HCT116 (cell line): ENCODE data around the gene RNF34. TPM values are rescaled to one million over a fixed set of nuclear protein-coding genes. Genes with fewer than 3 reads are reported as not detected.

Source experiments
- ATAC-seq: fragments of 200-7000 bp; cut with Tn5 transposase; 2 replicates; pipeline ENCODE4 v1.9.1; 2020; ENCODE audit warnings: mild to moderate bottlenecking, moderate library complexity
- BruUV-seq: library from RNA; stranded (reverse); fragments of 400-500 nt; replicated peaks from 2 replicates; lab custom pipeline; 2021; lab: Mats Ljungman, UMichigan
- CTCF ChIA-PET: fragments of 300-600 bp; sonication (Branson Sonifier 250); formaldehyde crosslinking; loops from one replicate; lab custom pipeline; 2021; ENCODE audit warnings: antibody characterized with exemption; lab: Charles Lee
- POLR2A ChIA-PET: fragments of 300-600, 350-600 bp; sonication (Branson Sonifier 250); formaldehyde crosslinking; loops from one replicate; lab custom pipeline; 2021; ENCODE audit warnings: antibody characterized with exemption; lab: Charles Lee
- RAD21 ChIA-PET, 2 experiments: fragments of 300-600 bp; sonication (Branson Sonifier 250); formaldehyde crosslinking; loops; one replicate each; lab custom pipeline; 2023; ENCODE audit warnings: low total read pairs in 2 of 2; ENCODE audit not compliant: uncharacterized antibody in 2 of 2, unreplicated experiment in 2 of 2, low non-redundant PET in 1 of 2; lab: Charles Lee
- DNase-seq: peaks from one replicate; pipeline ENCODE4 v3.0.0-alpha.2; 2010; ENCODE audit warnings: low read depth, low spot score
- H2AFZ ChIP-seq: fragments of 200-600 bp; shearing (Covaris generic), sonication (generic); 2 replicates; pipeline ENCODE4 v1.6.1; 2017; ENCODE audit warnings: low read depth, mixed run types, mixed read lengths, antibody characterized with exemption, low read length; ENCODE audit not compliant: poor library complexity, severe bottlenecking
- H3K27ac ChIP-seq: 2 replicates; pipeline ENCODE4 v1.5.1; 2012; ENCODE audit warnings: low read depth, low read length
- H3K27me3 ChIP-seq: fragments of 200-600 bp; sonication (generic); 2 replicates; pipeline ENCODE4 v1.6.1; 2016; ENCODE audit warnings: mixed run types, low read length, mixed read lengths; ENCODE audit not compliant: insufficient read depth
- H3K36me3 ChIP-seq, 2 experiments: fragments of 200-500 bp in 1 of 2; fragments of 200-600 bp in 1 of 2; sonication (Bioruptor generic) in 1 of 2; sonication (generic) in 1 of 2; 2 replicates each; pipeline versions ENCODE4 v1.5.1 to v1.6.1; 2014 to 2016; ENCODE audit warnings: low read length in 2 of 2, inconsistent platforms in 1 of 2, mixed read lengths in 1 of 2, mixed run types in 1 of 2; ENCODE audit not compliant: insufficient read depth in 2 of 2, control insufficient read depth in 1 of 2
- H3K4me1 ChIP-seq, 2 experiments: fragments of 200-600 bp in 1 of 2; sonication (generic) in 1 of 2; 2 replicates each; pipeline versions ENCODE4 v1.5.1 to v1.6.1; 2012 to 2017; ENCODE audit warnings: low read length in 2 of 2, inconsistent platforms in 1 of 2, mild to moderate bottlenecking in 1 of 2, mixed read lengths in 1 of 2, mixed run types in 1 of 2, moderate library complexity in 1 of 2; ENCODE audit not compliant: insufficient read depth in 2 of 2, control insufficient read depth in 1 of 2
- H3K4me2 ChIP-seq: fragments of 200-600 bp; sonication (generic); 2 replicates; pipeline ENCODE4 v1.6.1; 2017; ENCODE audit warnings: mixed run types, low read length, mixed read lengths
- H3K4me3 ChIP-seq, 2 experiments: fragments of 200-600 bp in 1 of 2; sonication (generic) in 1 of 2; replicated peaks in 1 of 2; 2 replicates each; pipeline ENCODE4 v1.5.1; 2011 to 2016; ENCODE audit warnings: low read length in 2 of 2, control low read depth in 1 of 2, low read depth in 1 of 2, mild to moderate bottlenecking in 1 of 2, mixed read lengths in 1 of 2, mixed run types in 1 of 2
- H3K79me2 ChIP-seq: fragments of 200-600 bp; sonication (generic); 2 replicates; pipeline ENCODE4 v1.6.1; 2017; ENCODE audit warnings: mild to moderate bottlenecking, mixed run types, low read length, moderate library complexity, mixed read lengths; ENCODE audit not compliant: insufficient read depth
- H3K9ac ChIP-seq: fragments of 200-600 bp; sonication (generic); 2 replicates; pipeline ENCODE4 v1.6.1; 2016; ENCODE audit warnings: low read length, mixed read lengths
- H3K9me2 ChIP-seq: fragments of 200-600 bp; sonication (generic), shearing (Covaris generic); 2 replicates; pipeline ENCODE4 v1.6.1; 2017; ENCODE audit warnings: mixed run types, mild to moderate bottlenecking, moderate library complexity; ENCODE audit not compliant: insufficient read depth
- H3K9me3 ChIP-seq, 2 experiments: fragments of 200-500 bp in 1 of 2; fragments of 200-600 bp in 1 of 2; sonication (Bioruptor generic) in 1 of 2; sonication (generic) in 1 of 2; 2 replicates each; pipeline ENCODE4 v1.6.1; 2014 to 2017; ENCODE audit warnings: low read length in 2 of 2, mixed read lengths in 2 of 2, inconsistent platforms in 1 of 2, low read depth in 1 of 2, mild to moderate bottlenecking in 1 of 2, mixed run types in 1 of 2, moderate library complexity in 1 of 2; ENCODE audit not compliant: control insufficient read depth in 1 of 2, insufficient read depth in 1 of 2
- H4K20me1 ChIP-seq: fragments of 200-600 bp; sonication (generic), shearing (Covaris generic); 2 replicates; pipeline ENCODE4 v1.6.1; 2017; ENCODE audit warnings: mixed run types, mild to moderate bottlenecking, moderate library complexity; ENCODE audit not compliant: insufficient read depth
- ATF3 ChIP-seq: IDR thresholded peaks from 2 replicates; pipeline ENCODE4 v1.6.1; 2012
- CBX3 ChIP-seq: IDR thresholded peaks from 2 replicates; pipeline ENCODE4 v1.6.1; 2012; ENCODE audit warnings: low read depth
- EGR1 ChIP-seq: IDR thresholded peaks from 2 replicates; pipeline ENCODE4 v1.6.1; 2012; ENCODE audit warnings: low read depth
- EZH2phosphoT487 ChIP-seq: fragments of 200-600 bp; IDR thresholded peaks from 2 replicates; pipeline ENCODE4 v1.6.1; 2018; ENCODE audit warnings: antibody characterized with exemption, borderline replicate concordance
- FOSL1 ChIP-seq: IDR thresholded peaks from 2 replicates; pipeline ENCODE4 v1.6.1; 2012; ENCODE audit warnings: low read depth
- JUND ChIP-seq: IDR thresholded peaks from 2 replicates; pipeline ENCODE4 v1.6.1; 2012
- POLR2A ChIP-seq: IDR thresholded peaks from 2 replicates; pipeline ENCODE4 v1.7.0; 2011; ENCODE audit warnings: borderline replicate concordance; ENCODE audit not compliant: insufficient read depth, insufficient read length; ENCODE audit errors: extremely low read depth
- POLR2AphosphoS5 ChIP-seq: IDR thresholded peaks from 2 replicates; pipeline ENCODE4 v1.6.1; 2011; ENCODE audit warnings: mild to moderate bottlenecking, low read depth, low read length, moderate library complexity
- SIN3A ChIP-seq: IDR thresholded peaks from 2 replicates; pipeline ENCODE4 v1.6.1; 2012; ENCODE audit warnings: low read depth
- SP1 ChIP-seq: IDR thresholded peaks from 2 replicates; pipeline ENCODE4 v1.6.1; 2012; ENCODE audit warnings: low read depth
- TCF7L2 ChIP-seq: IDR thresholded peaks from 2 replicates; pipeline ENCODE4 v1.7.0; 2011; ENCODE audit warnings: borderline replicate concordance, inconsistent platforms; ENCODE audit not compliant: insufficient read depth, insufficient read length; ENCODE audit errors: extremely low read depth
- ZBTB33 ChIP-seq: IDR thresholded peaks from 2 replicates; pipeline ENCODE4 v1.6.1; 2011; ENCODE audit warnings: mild to moderate bottlenecking, low read length, moderate library complexity; ENCODE audit not compliant: insufficient replicate concordance; ENCODE audit errors: extremely low read depth
- ZNF274 ChIP-seq: fragments of 200-500 bp; sonication (Bioruptor generic); IDR thresholded peaks from 2 replicates; pipeline ENCODE4 v1.6.1; 2014; ENCODE audit warnings: mild to moderate bottlenecking, low read depth, low read length, inconsistent platforms
- intact Hi-C: fragments of 100-400 bp; cut with micrococcal nuclease; formaldehyde crosslinking; loops from 2 replicates; pipeline ENCODE4 v1.10.0; 2022
- total RNA-seq: library from RNA; stranded (reverse); gene quantifications from one replicate; pipeline ENCODE4 v1.2.1, GENCODE V29; 2021; ENCODE audit not compliant: unreplicated experiment
- TF ChIP-seq, protein P1 (sequence below): IDR thresholded peaks from 2 replicates; pipeline ENCODE4 v1.6.1; 2012; ENCODE audit warnings: low read depth
- TF ChIP-seq, protein P2 (sequence below): IDR thresholded peaks from 2 replicates; pipeline ENCODE4 v1.6.1; 2012

RNF34 gene
- total RNA-seq, 1 experiment from 2014 or later = 47.8 TPM

GRCh38 chr12:121355818-121356217 lies 44.1 kb upstream of the RNF34 start:
- ChIA-PET CTCF (no interaction called here), RAD21 (no interaction called here), POLR2A (no interaction called here)
- Histone ChIP-seq H3K79me2 (peaks cover 14% of the 10 kb centered on the region), H3K27ac (no peak overlapping the region), H3K4me2 (no peak overlapping the region), H3K4me3 (no peak overlapping the region), H3K4me1 (peaks cover 0 to 9% of the 10 kb centered on the region in 2 experiments; a peak in 3 of 4 replicates), H3K27me3 (no peaks in the 10 kb centered on the region), H3K9ac (no peak overlapping the region), H3K9me2 (no peaks in the 10 kb centered on the region), H2AFZ (no peak overlapping the region), H3K36me3 (no peaks in the 10 kb centered on the region), H4K20me1 (no peaks in the 10 kb centered on the region), H3K9me3 (no peaks in the 10 kb centered on the region)
- DNase-seq = no peak
- no peak for ATAC-seq
- TF ChIP-seq POLR2AphosphoS5 (no peak), POLR2A (no peak), EGR1 (no peak), FOSL1 (no peak), TCF7L2 (no peak), CBX3 (no peak), SIN3A (no peak), JUND (no peak), SP1 (no peak), EZH2phosphoT487 (no peak), ZNF274 (no peak), ATF3 (no peak), ZBTB33 (no peak)
- TF ChIP-seq, protein P1, sequence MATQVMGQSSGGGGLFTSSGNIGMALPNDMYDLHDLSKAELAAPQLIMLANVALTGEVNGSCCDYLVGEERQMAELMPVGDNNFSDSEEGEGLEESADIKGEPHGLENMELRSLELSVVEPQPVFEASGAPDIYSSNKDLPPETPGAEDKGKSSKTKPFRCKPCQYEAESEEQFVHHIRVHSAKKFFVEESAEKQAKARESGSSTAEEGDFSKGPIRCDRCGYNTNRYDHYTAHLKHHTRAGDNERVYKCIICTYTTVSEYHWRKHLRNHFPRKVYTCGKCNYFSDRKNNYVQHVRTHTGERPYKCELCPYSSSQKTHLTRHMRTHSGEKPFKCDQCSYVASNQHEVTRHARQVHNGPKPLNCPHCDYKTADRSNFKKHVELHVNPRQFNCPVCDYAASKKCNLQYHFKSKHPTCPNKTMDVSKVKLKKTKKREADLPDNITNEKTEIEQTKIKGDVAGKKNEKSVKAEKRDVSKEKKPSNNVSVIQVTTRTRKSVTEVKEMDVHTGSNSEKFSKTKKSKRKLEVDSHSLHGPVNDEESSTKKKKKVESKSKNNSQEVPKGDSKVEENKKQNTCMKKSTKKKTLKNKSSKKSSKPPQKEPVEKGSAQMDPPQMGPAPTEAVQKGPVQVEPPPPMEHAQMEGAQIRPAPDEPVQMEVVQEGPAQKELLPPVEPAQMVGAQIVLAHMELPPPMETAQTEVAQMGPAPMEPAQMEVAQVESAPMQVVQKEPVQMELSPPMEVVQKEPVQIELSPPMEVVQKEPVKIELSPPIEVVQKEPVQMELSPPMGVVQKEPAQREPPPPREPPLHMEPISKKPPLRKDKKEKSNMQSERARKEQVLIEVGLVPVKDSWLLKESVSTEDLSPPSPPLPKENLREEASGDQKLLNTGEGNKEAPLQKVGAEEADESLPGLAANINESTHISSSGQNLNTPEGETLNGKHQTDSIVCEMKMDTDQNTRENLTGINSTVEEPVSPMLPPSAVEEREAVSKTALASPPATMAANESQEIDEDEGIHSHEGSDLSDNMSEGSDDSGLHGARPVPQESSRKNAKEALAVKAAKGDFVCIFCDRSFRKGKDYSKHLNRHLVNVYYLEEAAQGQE = no peak
- TF ChIP-seq, protein P2, sequence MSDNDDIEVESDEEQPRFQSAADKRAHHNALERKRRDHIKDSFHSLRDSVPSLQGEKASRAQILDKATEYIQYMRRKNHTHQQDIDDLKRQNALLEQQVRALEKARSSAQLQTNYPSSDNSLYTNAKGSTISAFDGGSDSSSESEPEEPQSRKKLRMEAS = no peak
- intact Hi-C loops = no loop called here
- BruUV-seq = no TSS peak
